HG03457 (cell line): ENCODE results near the gene CASP8AP2.
"Not testable (repeated sequence)": the region's sequence is repeated elsewhere in the genome, so short reads cannot be mapped to it uniquely, and the experiment has no call there.

ENCODE experiments used
- ATAC-seq: cut with Tn5 transposase; IDR thresholded peaks from one replicate; pipeline ENCODE4 v1.9.1; 2021; ENCODE audit warnings: moderate number of reproducible peaks; ENCODE audit not compliant: unreplicated experiment

CASP8AP2 gene

DNA sequence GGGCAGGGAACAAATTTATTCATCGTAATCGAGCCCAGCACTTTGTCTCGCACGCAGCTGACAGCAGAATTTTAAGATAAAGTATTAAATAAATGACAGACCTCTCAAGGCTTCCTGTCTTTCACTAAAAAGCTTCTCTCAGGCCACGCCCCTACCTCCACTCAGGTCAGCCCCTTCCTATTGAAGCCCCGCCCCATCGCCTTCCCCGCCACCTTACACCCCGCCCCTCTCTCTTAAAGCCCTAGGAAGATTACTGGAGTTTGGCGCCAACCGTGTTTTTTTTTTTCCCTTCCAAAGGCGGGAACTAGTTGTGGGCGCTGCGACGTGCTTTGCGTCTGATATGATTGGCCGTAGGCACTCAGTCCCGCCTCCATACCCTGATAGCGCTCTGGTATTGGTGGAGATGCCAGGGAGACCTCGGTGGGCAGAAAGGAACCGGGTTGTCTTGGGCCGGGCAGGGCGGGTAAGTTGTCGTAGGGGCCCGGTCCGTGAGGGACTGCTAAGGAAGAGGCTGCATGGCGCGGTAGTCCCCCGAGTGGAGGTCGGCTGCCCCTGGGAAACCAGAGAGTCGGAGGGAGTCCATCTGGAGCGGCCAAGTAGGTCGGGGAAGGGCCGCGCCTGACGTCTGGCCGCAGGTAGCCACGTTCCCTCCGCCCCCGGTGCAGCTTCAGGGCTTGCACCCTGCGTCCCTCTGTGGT, at the start of gene CASP8AP2:
Gene CASP8AP2, plus strand, starts transcription at position 409 of the 698 bp plus-strand sequence.
- ATAC-seq = peak; percentile 97

- no peak for ATAC-seq
Observed at GRCh38 chr6:89781070-89782034, 48.3 kb upstream of the CASP8AP2 start.

DNA sequence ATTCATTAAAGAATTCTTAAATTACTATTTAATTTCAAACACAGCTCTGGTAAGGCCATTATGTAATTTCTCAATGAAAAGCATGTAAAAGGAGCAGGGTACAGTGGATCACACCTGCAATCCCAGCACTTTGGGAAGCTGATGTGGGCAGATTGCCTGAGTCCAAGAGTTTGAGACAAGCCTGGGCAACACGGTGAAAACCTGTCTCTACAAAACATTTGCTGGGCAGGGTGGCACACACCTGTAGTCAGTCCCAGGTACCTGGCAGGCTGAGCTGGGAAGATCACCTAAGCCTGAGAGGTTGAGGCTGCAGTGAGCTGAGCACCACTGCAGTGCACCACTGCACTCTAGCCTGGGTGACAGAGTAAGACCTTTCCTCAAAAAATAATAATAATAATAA, 47.5 kb upstream of the CASP8AP2 start:
- ATAC-seq = no peak

DNA sequence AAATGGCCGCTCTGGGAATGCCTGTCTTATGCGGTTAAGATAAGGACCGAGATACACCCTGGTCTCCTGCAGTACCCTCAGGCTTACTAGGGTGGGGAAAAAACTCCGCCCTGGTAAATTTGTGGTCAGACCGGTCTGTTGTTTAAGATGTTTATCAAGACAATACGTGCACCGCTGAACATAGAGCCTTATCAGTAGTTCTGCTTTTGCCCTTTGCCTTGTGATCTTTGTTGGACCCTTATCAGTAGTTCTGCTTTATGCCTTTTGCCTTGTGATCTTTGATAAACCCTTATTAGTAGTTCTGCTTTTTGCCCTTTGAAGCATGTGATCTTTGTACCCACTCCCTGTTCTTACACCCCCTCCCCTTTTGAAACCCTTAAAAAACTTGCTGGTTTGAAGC, 46.4 kb upstream of the CASP8AP2 start:
- not testable (repeated sequence) for ATAC-seq

DNA sequence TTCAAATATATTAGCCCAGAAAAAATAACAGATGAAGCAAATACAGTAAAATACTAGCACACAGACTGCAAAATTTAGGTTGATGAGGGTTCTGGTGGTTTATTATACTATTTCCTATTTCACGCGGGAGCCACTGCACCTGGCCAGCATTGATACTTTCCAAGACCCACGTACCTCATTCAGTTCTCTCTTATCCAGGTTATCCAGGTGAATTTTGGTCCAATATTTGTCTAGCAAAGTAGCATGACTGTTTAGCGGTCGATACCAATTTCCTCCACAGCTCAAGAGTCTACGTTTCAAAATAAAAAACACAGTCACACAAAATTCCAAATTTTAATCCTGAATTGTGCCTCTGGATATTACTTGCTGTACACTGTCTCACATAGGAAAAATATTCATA, 44.8 kb upstream of the CASP8AP2 start:
- ATAC-seq = no peak

- ATAC-seq = no peak
Observed at GRCh38 chr6:89786970-89787369, 42.7 kb upstream of the CASP8AP2 start.

DNA sequence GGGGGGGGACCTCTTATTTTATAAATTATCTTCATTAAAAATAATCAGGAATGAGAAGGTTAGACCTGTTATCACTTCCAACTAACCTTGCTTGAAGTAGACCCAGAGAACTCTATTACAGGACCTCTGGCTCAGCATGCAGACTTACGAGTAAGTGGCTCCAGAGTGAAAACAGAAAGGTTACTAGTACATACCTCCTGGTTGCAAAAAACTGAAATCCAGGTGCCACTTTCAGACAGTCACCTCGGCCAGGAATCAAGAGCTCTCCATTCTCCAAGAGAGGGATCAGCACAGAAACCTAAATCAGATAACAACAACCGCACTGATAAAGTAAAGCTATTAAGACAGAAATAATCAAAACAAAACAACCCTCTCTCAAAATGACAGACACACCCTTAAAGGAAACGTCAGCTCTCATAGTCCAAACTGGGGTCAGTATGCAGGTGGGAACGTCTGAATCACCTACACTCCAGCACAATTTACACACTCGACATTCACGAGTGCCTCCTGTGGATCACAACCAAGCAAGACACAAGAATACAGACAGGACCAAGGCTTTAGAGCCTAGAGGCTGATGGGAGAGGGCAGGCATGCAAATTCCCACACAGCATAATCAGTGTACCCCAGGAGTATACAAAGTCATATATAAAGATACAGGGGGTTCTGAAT, 41.9 kb upstream of the CASP8AP2 start:
- no peak for ATAC-seq

DNA sequence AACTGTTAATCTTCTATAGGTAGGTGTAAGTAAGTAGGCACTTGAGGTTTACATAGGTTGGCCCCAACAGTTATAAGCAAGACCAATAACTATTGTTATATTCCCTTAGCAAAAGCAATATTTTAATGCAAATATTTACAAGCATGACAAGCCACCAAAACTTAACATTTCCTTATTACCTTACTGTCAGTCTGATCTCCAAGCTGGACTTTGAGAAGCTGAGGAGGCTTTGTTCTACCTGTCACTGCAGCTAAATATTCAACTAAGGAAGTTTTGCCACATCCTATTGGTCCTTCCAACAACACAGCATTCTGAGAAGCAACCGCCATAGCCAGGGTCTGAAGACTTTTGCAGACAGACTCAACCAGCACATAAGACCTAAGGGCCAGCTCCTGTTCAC, 39.7 kb upstream of the CASP8AP2 start:
- no peak for ATAC-seq

DNA sequence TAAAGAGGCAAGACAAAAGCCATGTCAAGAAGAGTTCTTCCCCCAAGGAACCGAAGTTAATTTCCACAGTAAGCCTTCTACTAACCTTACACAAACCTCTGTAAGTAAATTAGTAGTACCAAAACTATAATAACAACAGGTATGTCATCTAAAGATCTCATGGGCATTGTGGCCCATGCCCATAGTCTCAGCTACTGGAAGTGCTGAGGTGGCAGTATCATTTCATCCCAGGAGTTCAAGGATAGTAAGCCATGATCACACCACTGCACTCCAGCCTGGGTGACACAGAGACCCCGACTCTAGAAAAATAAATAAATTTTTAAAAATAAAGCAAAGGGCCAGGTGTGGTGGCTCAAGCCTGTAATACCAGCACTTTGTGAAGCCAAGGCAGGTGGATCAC, 39.3 kb upstream of the CASP8AP2 start:
- ATAC-seq = no peak

DNA sequence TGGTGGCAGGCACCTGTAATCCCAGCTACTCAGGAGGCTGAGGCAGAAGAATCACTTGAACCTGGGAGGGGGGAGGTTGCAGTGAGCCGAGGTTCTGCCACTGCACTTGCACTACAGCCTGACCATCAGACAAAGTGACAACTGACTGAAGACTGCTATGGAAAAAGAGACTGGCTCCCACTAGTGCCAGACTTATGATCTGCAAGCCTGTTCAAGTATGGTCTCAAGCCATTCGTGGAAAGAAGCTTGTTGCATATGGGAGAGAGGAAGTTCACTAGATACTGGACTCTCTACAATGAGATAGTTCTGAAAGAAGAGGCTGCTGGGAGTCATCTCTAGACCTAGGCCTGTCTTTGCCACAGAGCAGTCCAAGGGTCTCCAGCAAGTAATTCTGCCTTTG, 36.8 kb upstream of the CASP8AP2 start:
- no peak for ATAC-seq

GRCh38 chr6:89793586-89793985, 36.1 kb upstream of the CASP8AP2 start:
- no peak for ATAC-seq

- no peak for ATAC-seq
Observed at GRCh38 chr6:89794324-89794723, 35.4 kb upstream of the CASP8AP2 start.

GRCh38 chr6:89797317-89797716, 32.4 kb upstream of the CASP8AP2 start:
- no peak for ATAC-seq

DNA sequence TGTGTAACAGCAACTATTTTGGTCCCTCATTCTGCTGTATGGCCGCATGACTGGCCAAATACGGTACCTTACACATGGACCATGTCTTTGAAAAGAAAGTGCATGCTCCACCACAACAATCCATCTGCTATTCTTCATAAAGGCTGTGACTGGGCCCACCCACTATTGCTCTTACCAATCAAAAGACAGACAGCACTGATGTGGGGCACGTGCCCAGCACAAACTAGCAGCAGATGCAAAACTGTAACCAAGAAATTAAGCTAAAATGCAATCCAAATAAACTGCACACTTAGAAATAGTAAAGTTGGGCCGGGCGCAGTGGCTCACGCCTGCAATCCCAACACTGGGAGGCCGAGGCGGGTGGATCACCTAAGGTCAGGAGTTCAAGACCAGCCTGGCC, 30.6 kb upstream of the CASP8AP2 start:
- no peak for ATAC-seq

- no peak for ATAC-seq
Observed at GRCh38 chr6:89799756-89800155, 29.9 kb upstream of the CASP8AP2 start.

DNA sequence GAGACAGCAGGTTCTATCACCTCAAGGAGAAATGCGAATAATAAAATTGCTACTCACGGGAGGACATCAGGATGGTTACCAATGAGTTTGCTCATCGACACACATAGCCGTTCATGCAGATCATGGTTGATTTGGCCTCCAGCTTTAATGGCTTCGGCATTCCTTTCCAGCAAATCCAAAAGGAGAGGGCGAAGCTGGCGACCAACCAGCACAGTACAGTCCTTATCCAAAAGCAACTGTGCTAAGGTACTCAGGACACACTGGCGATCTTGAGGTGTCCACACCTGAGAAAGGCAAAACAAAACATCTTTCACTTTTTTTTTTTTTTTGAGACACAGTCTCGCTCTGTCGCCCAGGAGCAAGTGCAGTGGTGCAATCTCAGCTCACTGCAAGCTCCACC, 26.4 kb upstream of the CASP8AP2 start:
- ATAC-seq = no peak

DNA sequence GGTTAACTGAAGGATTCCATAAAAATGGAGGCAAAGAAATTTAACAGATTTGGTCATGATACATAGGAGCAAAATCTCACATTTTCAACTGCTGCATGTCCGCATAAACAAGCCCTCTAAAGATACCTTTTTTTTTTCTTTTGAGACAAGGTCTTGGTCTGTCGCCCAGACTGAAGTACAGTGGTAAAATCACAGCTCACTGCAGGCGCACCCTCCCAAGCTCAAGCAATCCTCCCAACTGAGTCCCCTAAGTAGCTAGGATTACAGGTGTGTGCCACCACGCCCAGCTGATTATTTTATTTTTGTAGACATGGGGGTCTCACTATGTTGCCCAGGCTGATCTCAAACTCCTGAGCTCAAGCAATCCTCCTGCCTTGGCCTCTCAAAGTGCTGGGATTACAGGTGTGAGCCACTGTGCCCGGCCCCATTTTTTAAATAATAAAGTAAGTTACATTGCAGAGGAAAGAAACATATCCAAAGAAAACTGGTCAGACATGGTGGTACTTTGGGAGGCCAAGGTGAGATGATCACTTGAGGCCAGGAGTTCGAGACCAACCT, 23.8 kb upstream of the CASP8AP2 start:
- ATAC-seq = no peak

DNA sequence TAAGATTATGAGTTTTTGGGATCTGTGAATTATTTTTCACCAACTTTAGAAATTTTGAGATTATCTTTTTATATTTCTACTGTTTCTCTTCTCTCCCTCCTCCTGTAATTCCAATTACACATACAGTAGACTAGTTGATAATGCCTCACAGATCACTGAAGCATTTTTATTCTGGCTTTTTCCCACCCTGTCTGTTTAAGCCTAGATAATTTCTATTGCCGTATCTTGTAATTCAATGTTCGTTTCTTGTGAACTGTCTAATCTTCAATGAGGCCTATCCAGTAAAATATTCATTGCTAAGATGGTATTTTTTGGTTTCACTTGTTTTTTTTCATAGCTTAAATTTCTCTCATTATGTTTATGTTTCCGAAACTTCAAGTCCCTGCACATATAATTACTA, 22.1 kb upstream of the CASP8AP2 start:
- no peak for ATAC-seq

DNA sequence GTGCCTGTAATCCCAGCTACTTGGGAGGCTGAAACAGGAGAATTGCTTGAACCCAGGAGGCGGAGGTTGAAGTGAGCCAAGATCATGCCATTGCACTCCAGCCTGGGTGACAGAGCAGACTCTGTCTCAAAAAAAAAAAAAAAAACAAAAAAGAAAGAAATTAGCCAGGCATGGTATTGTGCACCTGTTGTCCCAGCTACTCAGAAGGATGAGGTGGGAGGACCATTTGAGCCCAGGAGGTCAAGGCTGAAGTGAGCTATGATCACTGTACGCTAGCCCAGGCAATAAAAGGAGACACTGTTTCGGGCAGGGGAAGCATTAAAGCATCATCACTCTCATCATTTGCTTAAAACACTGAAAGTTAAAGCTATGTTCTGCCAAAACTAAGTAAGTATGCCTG, 16.3 kb upstream of the CASP8AP2 start:
- not testable (repeated sequence) for ATAC-seq

GRCh38 chr6:89817481-89817880, 12.2 kb upstream of the CASP8AP2 start:
- no peak for ATAC-seq

DNA sequence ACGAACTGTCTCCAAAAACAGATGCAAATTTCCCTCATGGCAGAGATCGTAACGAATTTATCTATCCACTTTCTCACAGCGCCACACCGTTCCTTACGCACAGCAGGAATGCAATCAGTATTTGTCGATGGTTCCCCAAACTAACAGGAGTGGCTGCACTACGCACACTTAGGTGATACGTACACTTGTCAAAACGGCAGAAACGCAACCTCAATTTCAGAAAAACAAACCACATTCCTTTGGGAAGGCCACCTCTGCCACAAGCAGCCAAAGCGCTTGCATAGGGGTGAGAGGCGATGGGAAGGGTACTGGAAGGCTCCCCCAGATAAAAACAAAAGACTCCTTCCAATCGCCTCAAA, 10.7 kb upstream of the CASP8AP2 start:
- peak; percentile 26 for ATAC-seq
